K562 (cell line): Measurements from ENCODE around the gene PPP6R1. TPM values are rescaled to one million over a fixed set of nuclear protein-coding genes. Genes with fewer than 3 reads are reported as not detected.

Source experiments
- ATAC-seq: fragments of 200-7000 bp; cut with Tn5 transposase; 3 replicates; pipeline ENCODE4 v1.9.1; 2020; ENCODE audit warnings: moderate library complexity
- BruUV-seq: library from RNA; stranded (reverse); fragments of 400-500 nt; replicated peaks from 2 replicates; lab custom pipeline; 2021; lab: Mats Ljungman, UMichigan
- CTCF ChIA-PET: fragments of 300-600 bp; formaldehyde crosslinking; extraction: SDS; loops from one replicate; lab custom pipeline; 2021; ENCODE audit warnings: low intra/inter-chr PET ratio; lab: Yijun Ruan, JAX
- POLR2A ChIA-PET: fragments of 300-600, 350-650 bp; sonication (Branson Sonifier 250); formaldehyde crosslinking; extraction: SDS; loops from one replicate; lab custom pipeline; 2021; ENCODE audit warnings: antibody characterized with exemption, inconsistent platforms; lab: Yijun Ruan, JAX
- DNase-seq, 4 experiments: peaks; one replicate each; pipeline versions ENCODE4 v3.0.0 to v3.0.0-alpha.2; 2011 to 2018; ENCODE audit warnings: low spot score in 3 of 4, mixed read lengths in 3 of 4; ENCODE audit errors: extremely low read depth in 1 of 4
- FAIRE-seq: peaks from 2 replicates; lab custom pipeline; 2011; peaks lifted over from hg19 to GRCh38; lab: Jason Lieb, UNC
- H2AFZ ChIP-seq: 2 replicates; pipeline ENCODE4 v1.6.0; 2011; ENCODE audit warnings: low read depth, low read length, control low read depth, inconsistent platforms
- H3K27ac ChIP-seq: fragments of 200-600 bp; 3 replicates; pipeline ENCODE4 v1.8.0; 2011; ENCODE audit warnings: low read depth, mild to moderate bottlenecking, control low read depth, inconsistent platforms, low read length, moderate library complexity, mixed read lengths; ENCODE audit errors: extremely low read depth
- H3K27me3 ChIP-seq, 2 experiments: fragments of 300-600 bp in 1 of 2; 2 replicates in 1 of 2; 3 replicates in 1 of 2; pipeline versions ENCODE4 v1.6.0 to v1.8.0; 2011; ENCODE audit warnings: inconsistent platforms in 2 of 2, low read length in 2 of 2, mild to moderate bottlenecking in 1 of 2, mixed read lengths in 1 of 2, moderate library complexity in 1 of 2; ENCODE audit not compliant: control insufficient read depth in 2 of 2, insufficient read depth in 2 of 2
- H3K36me3 ChIP-seq: fragments of 300-600 bp; 3 replicates; pipeline ENCODE4 v1.8.0; 2011; ENCODE audit warnings: mild to moderate bottlenecking, low read length, inconsistent platforms; ENCODE audit not compliant: control insufficient read depth, insufficient read depth
- H3K4me1 ChIP-seq, 2 experiments: fragments of 200-600 bp in 1 of 2; replicated peaks in 1 of 2; 2 replicates in 1 of 2; 3 replicates in 1 of 2; pipeline versions ENCODE4 v1.5.1 to v1.8.0; 2011; ENCODE audit warnings: inconsistent platforms in 2 of 2, low read length in 2 of 2, mild to moderate bottlenecking in 1 of 2, mixed read lengths in 1 of 2, moderate library complexity in 1 of 2; ENCODE audit not compliant: control insufficient read depth in 2 of 2, insufficient read depth in 2 of 2
- H3K4me2 ChIP-seq: 2 replicates; pipeline ENCODE4 v1.6.1; 2011; ENCODE audit warnings: low read length, control low read depth, inconsistent platforms, mixed read lengths; ENCODE audit not compliant: insufficient read depth
- H3K4me3 ChIP-seq: fragments of 200-600 bp; sonication (generic), shearing (Covaris generic); 2 replicates; pipeline ENCODE4 v1.5.1; 2016; ENCODE audit warnings: control low read depth, inconsistent platforms
- H3K79me2 ChIP-seq: fragments of 200-600 bp; 3 replicates; pipeline ENCODE4 v1.8.0; 2011; ENCODE audit warnings: low read length, inconsistent platforms; ENCODE audit not compliant: control insufficient read depth, insufficient read depth
- H3K9ac ChIP-seq, 2 experiments: 2 replicates each; pipeline versions ENCODE4 v1.6.0 to v1.6.1; 2011; ENCODE audit warnings: low read depth in 2 of 2, low read length in 2 of 2, control low read depth in 1 of 2, inconsistent platforms in 1 of 2, mild to moderate bottlenecking in 1 of 2, mixed read lengths in 1 of 2; ENCODE audit not compliant: insufficient read depth in 1 of 2
- H3K9me1 ChIP-seq: one replicate; pipeline ENCODE4 v1.6.0; 2011; ENCODE audit warnings: inconsistent platforms, mild to moderate bottlenecking, low read length, moderate library complexity; ENCODE audit not compliant: control insufficient read depth, insufficient read depth
- H3K9me3 ChIP-seq: replicated peaks from 2 replicates; pipeline ENCODE4 v1.5.1; 2011; ENCODE audit warnings: low read depth, low read length, inconsistent platforms; ENCODE audit not compliant: control insufficient read depth, insufficient read depth
- H4K20me1 ChIP-seq: replicated peaks from 2 replicates; pipeline ENCODE4 v1.6.1; 2011; ENCODE audit warnings: low read length, inconsistent platforms, mixed read lengths; ENCODE audit not compliant: control insufficient read depth, insufficient read depth
- EZH2 ChIP-seq: IDR thresholded peaks from 2 replicates; pipeline ENCODE4 v1.6.1; 2012; ENCODE audit warnings: low read depth, mild to moderate bottlenecking, inconsistent platforms, low read length, borderline replicate concordance
- HNRNPLL ChIP-seq: fragments of 200-400 bp; formaldehyde crosslinking; IDR thresholded peaks from 2 replicates; pipeline ENCODE4 v1.6.1; 2017; ENCODE audit warnings: low read length, low read depth, mild to moderate bottlenecking; ENCODE audit not compliant: poor library complexity, severe bottlenecking
- SP2 ChIP-seq: IDR thresholded peaks from 2 replicates; pipeline ENCODE4 v1.6.1; 2011; ENCODE audit warnings: mild to moderate bottlenecking, low read depth, low read length, moderate library complexity; ENCODE audit not compliant: poor library complexity, severe bottlenecking; ENCODE audit errors: extremely low read depth
- STAG1 ChIP-seq: sonication (generic); formaldehyde crosslinking; IDR thresholded peaks from 2 replicates; pipeline ENCODE4 v1.5.0; 2020; ENCODE audit warnings: missing genetic modification reagents, borderline replicate concordance
- STAT5A ChIP-seq: IDR thresholded peaks from 2 replicates; pipeline ENCODE4 v1.6.1; 2012; ENCODE audit warnings: low read length, inconsistent platforms, borderline replicate concordance
- ZNF146 ChIP-seq: IDR thresholded peaks from one replicate; pipeline ENCODE4 v1.6.1; 2018; ENCODE audit warnings: missing compliant biosample characterization; ENCODE audit not compliant: unreplicated experiment
- ZNF24 ChIP-seq: fragments of 450-650 bp; IDR thresholded peaks from 2 replicates; pipeline ENCODE4 v1.6.1; 2016
- ZNF347 ChIP-seq: fragments of 450-650 bp; formaldehyde crosslinking; IDR thresholded peaks from 2 replicates; pipeline ENCODE4 v1.4.0; 2020; ENCODE audit warnings: low read depth, mild to moderate bottlenecking, moderate library complexity
- WGBS: fragments of 100-300 bp; shearing (Covaris generic); methylation state at CpG from one replicate; pipeline ENCODE4 v1.1.6; 2016; ENCODE audit warnings: low coverage, mixed read lengths; ENCODE audit not compliant: insufficient coverage; ENCODE audit errors: missing lambda C conversion rate; 5-methylcytosine and 5-hydroxymethylcytosine counted together
- in situ Hi-C: fragments of 300-500 bp; cut with MboI; formaldehyde crosslinking; loops from 4 replicates; pipeline ENCODE4 v1.15.0; 2018; ENCODE audit warnings: inconsistent platforms, mixed read lengths
- intact Hi-C: fragments of 100-400 bp; cut with micrococcal nuclease; formaldehyde crosslinking; loops from 2 replicates; pipeline ENCODE4 v1.14.2; 2022
- polyA plus RNA-seq, 8 experiments: library from polyadenylated mRNA; depleted of rRNA in 4 of 8; stranded (reverse) in 5 of 8; unstranded in 3 of 8; fragments of >200 nt; fragmentation: Nextera tagmentation in 2 of 8; fragmentation: Illumina TruSeq in 1 of 8; extraction: Ambion mirVana in 2 of 8; extraction: Trizol in 1 of 8; gene quantifications; 2 replicates each; pipeline versions ENCODE4 v1.2.1 to v1.2.3, GENCODE V29; 2011 to 2014; ENCODE audit warnings: inconsistent platforms in 1 of 8, missing spikeins in 1 of 8
- total RNA-seq, 7 experiments: library from RNA; depleted of rRNA in 6 of 7; stranded (reverse); fragments of >200 nt in 6 of 7; fragmentation: Illumina TruSeq in 2 of 7; extraction: Trizol in 2 of 7; gene quantifications; 2 replicates each; pipeline versions ENCODE4 v1.2.1 to v1.2.3, GENCODE V29; 2011 to 2021; ENCODE audit warnings: low replicate concordance in 1 of 7
- TF ChIP-seq, protein P1 (sequence below): fragments of 450-650 bp; IDR thresholded peaks from 2 replicates; pipeline ENCODE4 v1.6.1; 2016; ENCODE audit warnings: low read depth
- TF ChIP-seq, protein P2 (sequence below): fragments of 250-450 bp; sonication (Bioruptor Pico); IDR thresholded peaks from 2 replicates; pipeline ENCODE4 v1.4.0; 2020; ENCODE audit warnings: mild to moderate bottlenecking, moderate library complexity

Gene PPP6R1
- total and polyA plus RNA-seq, 9 of the 15 experiments (the other 6 are each of a cell fraction or from before 2014, with no cell fraction given), result 0.48 to 135 (median 37.2) TPM

DNA sequence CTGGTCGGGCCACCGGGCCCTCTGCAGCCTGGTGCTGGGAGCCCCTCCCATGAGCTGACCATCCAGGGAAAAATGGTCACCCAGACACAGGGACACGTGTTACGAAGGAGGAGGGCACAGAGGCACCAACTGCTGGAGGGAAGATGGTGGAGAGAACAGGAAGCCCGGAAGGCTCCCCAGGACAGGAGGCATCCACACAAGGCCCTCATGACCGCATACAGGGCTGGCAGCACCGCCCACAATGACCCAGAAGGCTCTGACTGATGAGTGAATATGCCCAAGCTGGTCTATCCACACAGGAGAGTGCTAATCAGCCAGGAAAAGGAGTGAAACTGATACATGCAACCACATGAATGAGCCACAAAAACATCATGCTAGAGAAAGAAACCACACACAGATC is 16.3 kb downstream of the PPP6R1 start:
- no peaks in the 10 kb centered on the region for H3K9me3 ChIP-seq
- no peak overlapping the region for H2AFZ ChIP-seq
- FAIRE-seq (no peak), DNase-seq (no peak), ATAC-seq (no peak)
- intact Hi-C loops (no loop called here), in situ Hi-C loops (no loop called here)
- peaks cover 15% of the 10 kb centered on the region; the same call in 1 of the 2 replicates for H4K20me1 ChIP-seq
- H3K4me2 ChIP-seq, result no peak overlapping the region
- no TSS peak for BruUV-seq
- H3K9ac ChIP-seq, result peak overlapping the region in 1 of 2 experiments; percentile 26; a peak in 1 of 4 replicates
- H3K27ac ChIP-seq, result no peak overlapping the region
- ChIA-PET CTCF (no interaction called here), POLR2A (interaction anchor here (0.8 kb wide), 1 partner anchor 10 kb away, joined by 3 read pairs; no protein-coding TSS in a partner anchor)
- WGBS, result 92% methylated on average over 6 of the region's 7 CpGs
- peaks cover 5% of the 10 kb centered on the region for H3K79me2 ChIP-seq
- H3K36me3 ChIP-seq, result peaks cover 95% of the 10 kb centered on the region
- H3K4me3 ChIP-seq, result no peak overlapping the region
- H3K4me1 ChIP-seq, result peaks cover under 1 to 21% of the 10 kb centered on the region in 2 experiments; a peak in 4 of 5 replicates
- H3K9me1 ChIP-seq, result no peaks in the 10 kb centered on the region
- H3K27me3 ChIP-seq, result no peaks in the 10 kb centered on the region; a peak in 1 of 5 replicates
- no peak for TF ChIP-seq EZH2
- TF ChIP-seq ZNF146 (CRISPR knock-in tag), result no peak
- TF ChIP-seq ZNF24, result no peak
- TF ChIP-seq, protein P1, sequence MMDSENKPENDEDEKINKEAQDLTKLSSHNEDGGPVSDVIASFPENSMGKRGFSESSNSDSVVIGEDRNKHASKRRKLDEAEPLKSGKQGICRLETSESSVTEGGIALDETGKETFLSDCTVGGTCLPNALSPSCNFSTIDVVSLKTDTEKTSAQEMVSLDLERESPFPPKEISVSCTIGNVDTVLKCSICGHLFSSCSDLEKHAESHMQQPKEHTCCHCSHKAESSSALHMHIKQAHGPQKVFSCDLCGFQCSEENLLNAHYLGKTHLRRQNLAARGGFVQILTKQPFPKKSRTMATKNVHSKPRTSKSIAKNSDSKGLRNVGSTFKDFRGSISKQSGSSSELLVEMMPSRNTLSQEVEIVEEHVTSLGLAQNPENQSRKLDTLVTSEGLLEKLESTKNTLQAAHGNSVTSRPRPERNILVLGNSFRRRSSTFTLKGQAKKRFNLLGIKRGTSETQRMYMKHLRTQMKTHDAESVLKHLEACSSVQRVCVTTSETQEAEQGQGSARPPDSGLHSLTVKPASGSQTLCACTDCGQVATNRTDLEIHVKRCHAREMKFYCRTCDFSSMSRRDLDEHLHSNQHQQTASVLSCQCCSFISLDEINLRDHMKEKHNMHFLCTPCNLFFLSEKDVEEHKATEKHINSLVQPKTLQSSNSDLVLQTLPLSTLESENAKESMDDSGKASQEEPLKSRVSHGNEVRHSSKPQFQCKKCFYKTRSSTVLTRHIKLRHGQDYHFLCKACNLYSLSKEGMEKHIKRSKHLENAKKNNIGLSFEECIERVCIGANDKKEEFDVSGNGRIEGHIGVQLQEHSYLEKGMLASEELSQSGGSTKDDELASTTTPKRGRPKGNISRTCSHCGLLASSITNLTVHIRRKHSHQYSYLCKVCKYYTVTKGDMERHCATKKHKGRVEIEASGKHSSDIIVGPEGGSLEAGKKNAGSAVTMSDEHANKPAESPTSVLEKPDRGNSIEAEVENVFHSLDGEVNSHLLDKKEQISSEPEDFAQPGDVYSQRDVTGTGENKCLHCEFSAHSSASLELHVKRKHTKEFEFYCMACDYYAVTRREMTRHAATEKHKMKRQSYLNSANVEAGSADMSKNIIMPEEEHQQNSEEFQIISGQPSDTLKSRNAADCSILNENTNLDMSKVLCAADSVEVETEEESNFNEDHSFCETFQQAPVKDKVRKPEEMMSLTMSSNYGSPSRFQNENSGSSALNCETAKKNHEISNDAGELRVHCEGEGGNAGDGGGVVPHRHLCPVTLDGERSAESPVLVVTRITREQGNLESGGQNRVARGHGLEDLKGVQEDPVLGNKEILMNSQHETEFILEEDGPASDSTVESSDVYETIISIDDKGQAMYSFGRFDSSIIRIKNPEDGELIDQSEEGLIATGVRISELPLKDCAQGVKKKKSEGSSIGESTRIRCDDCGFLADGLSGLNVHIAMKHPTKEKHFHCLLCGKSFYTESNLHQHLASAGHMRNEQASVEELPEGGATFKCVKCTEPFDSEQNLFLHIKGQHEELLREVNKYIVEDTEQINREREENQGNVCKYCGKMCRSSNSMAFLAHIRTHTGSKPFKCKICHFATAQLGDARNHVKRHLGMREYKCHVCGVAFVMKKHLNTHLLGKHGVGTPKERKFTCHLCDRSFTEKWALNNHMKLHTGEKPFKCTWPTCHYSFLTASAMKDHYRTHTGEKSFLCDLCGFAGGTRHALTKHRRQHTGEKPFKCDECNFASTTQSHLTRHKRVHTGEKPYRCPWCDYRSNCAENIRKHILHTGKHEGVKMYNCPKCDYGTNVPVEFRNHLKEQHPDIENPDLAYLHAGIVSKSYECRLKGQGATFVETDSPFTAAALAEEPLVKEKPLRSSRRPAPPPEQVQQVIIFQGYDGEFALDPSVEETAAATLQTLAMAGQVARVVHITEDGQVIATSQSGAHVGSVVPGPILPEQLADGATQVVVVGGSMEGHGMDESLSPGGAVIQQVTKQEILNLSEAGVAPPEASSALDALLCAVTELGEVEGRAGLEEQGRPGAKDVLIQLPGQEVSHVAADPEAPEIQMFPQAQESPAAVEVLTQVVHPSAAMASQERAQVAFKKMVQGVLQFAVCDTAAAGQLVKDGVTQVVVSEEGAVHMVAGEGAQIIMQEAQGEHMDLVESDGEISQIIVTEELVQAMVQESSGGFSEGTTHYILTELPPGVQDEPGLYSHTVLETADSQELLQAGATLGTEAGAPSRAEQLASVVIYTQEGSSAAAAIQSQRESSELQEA, result no peak
- no peak for TF ChIP-seq STAT5A
- TF ChIP-seq STAG1, result no peak
- no peak for TF ChIP-seq SP2
- no peak for TF ChIP-seq HNRNPLL
- no peak for TF ChIP-seq ZNF347 (CRISPR knock-in tag)
- TF ChIP-seq, protein P2, sequence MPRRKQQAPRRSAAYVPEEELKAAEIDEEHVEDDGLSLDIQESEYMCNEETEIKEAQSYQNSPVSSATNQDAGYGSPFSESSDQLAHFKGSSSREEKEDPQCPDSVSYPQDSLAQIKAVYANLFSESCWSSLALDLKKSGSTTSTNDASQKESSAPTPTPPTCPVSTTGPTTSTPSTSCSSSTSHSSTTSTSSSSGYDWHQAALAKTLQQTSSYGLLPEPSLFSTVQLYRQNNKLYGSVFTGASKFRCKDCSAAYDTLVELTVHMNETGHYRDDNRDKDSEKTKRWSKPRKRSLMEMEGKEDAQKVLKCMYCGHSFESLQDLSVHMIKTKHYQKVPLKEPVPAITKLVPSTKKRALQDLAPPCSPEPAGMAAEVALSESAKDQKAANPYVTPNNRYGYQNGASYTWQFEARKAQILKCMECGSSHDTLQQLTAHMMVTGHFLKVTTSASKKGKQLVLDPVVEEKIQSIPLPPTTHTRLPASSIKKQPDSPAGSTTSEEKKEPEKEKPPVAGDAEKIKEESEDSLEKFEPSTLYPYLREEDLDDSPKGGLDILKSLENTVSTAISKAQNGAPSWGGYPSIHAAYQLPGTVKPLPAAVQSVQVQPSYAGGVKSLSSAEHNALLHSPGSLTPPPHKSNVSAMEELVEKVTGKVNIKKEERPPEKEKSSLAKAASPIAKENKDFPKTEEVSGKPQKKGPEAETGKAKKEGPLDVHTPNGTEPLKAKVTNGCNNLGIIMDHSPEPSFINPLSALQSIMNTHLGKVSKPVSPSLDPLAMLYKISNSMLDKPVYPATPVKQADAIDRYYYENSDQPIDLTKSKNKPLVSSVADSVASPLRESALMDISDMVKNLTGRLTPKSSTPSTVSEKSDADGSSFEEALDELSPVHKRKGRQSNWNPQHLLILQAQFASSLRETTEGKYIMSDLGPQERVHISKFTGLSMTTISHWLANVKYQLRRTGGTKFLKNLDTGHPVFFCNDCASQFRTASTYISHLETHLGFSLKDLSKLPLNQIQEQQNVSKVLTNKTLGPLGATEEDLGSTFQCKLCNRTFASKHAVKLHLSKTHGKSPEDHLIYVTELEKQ (CRISPR knock-in tag), result no peak
